GM18861 (cell line): ENCODE measurements around the gene PCDHAC1.

ENCODE experiments used
- ATAC-seq: cut with Tn5 transposase; IDR thresholded peaks from one replicate; pipeline ENCODE4 v1.9.1; 2021; ENCODE audit not compliant: unreplicated experiment

Gene PCDHAC1

DNA sequence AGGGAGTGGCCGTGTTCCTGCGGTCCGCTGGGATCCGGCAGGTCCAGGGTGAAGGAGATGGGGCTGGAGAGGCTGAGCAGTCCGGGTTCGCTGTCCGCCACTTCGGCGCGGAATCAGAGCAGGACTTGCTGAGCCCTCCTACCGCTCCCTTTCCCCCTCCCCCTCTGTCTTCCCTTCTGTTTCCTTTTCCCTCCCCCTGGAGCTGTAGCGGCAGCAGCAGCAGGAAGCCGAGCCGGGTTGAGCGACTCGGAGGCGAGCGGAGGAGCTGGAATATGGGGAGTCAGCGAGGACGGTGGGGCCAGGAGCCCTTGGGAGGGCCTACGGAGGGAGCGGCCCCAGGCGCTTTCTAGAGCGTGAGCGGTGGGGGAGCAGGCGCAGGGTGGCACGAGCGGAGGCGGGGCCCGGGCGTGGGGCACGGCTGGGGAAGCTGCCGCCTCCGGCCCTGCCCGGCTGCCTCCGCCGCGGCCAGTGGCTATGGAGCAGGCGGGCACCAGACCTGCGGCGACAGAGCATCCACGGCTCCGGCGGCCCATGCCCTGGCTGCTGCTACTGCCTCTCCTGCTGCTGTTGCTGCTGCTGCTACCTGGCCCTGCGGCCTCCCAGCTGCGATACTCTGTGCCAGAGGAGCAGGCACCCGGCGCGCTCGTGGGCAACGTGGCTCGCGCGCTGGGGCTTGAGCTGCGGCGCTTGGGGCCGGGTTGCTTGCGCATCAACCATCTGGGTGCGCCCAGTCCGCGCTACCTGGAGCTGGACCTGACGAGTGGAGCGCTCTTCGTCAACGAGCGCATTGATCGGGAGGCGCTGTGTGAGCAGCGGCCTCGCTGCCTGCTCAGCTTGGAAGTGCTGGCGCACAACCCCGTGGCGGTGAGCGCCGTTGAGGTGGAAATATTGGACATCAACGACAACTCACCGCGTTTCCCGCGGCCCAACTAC lies 40.5 kb downstream of the PCDHAC1 start, which contains the start of gene PCDHAC2:
Gene PCDHAC2, plus strand, starts transcription at position 184 of the 933 bp plus-strand sequence. Its CDS starts 291 bp downstream, at position 475.
- ATAC-seq, result no peak

DNA sequence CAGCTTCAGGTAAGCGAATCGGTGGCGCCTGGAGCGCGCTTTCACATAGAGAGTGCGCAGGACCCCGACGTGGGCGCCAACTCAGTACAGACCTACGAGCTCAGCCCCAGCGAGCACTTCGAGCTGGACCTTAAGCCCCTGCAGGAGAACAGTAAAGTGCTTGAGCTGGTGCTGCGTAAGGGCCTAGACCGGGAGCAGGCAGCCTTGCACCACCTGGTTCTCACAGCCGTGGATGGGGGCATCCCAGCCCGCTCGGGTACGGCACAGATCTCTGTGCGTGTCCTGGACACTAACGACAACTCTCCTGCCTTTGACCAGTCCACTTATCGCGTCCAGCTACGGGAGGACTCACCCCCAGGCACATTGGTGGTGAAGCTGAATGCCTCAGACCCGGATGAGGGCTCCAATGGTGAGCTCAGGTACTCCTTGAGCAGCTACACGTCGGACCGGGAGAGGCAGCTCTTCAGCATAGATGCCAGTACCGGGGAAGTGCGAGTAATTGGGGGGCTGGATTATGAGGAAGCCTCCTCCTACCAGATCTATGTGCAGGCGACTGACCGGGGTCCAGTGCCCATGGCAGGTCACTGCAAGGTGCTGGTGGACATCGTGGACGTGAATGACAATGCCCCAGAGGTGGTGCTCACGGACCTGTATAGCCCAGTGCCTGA lies 41.3 kb downstream of the PCDHAC1 start:
- ATAC-seq, result no peak

DNA sequence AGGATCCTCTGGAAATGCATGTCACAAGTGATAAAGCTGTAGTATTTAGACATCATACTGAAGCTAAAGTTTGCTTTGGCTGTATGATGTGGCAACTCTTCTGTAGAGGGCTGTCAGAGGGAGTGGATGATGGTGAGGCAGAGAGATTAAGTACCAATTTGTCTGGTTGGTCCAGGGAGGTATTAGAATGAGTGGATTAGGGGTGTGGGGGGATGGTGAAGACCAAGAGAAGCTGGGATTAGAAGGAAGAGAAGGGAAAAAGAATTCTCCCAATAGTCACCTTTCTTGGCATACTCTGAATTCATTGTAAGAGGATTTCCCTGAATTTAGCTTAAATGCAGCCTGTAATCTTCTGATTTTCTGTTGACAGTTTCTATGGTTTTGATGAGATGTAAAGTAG lies 43.8 kb downstream of the PCDHAC1 start:
- ATAC-seq, result no peak

GRCh38 chr5:140973550-140973949 lies 47.5 kb downstream of the PCDHAC1 start:
- no peak for ATAC-seq

DNA sequence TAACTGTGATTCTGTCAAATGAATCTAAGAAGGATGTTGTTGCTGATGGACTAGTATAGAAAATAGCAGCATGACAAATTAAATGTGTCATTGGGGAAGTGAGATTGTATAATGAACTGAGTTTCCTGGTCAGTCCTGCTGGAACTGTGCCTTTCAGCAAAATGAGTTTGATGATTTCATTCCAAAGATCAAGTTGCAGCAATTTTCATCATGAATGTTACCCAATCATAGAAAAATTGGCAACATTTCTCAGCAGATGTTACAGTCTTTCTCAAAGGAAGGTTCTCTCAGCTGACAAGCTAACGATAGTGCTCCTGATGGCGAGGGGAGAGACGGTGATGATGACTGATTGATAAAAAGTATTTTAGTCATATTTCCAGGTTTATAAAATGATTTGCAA lies 50.9 kb downstream of the PCDHAC1 start:
- ATAC-seq, result no peak

- no peak for ATAC-seq
Observed at GRCh38 chr5:140978260-140978659, 52.2 kb downstream of the PCDHAC1 start.

DNA sequence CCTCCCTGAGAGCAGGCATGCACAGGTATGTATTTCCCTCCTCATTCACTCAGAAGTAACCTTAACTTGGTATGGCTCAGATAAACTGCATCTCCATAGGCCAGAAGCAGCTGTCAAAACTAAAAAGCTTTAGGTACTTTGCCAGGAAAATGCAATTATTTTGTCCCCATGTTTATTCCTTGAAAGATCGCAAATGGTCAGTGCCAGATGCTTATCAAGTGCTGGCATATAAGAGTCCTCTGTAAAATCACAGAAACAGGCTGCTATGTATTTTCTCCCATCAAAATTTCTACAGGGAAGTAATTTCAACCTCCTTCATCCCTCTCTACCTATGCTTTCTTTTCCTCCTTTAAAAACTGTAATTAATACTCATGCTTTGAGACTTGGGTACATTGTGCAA lies 52.9 kb downstream of the PCDHAC1 start:
- no peak for ATAC-seq
